Body of pancreas (tissue), 4 donors: ENCODE results near the gene RHOBTB1. TPM values are rescaled to one million over a fixed set of nuclear protein-coding genes. Genes with fewer than 3 reads are reported as not detected.

Experiments
- ATAC-seq: fragments of 150-250 bp; one replicate; pipeline ENCODE4 v1.9.1; 2016
- DNase-seq, 4 donors: peaks; one replicate each; pipeline ENCODE4 v3.0.0-alpha.2; 2019
- H3K27ac ChIP-seq, 4 donors: fragments of 200-600 bp; sonication (generic); 1 replicate in 3 of 4; 2 replicates in 1 of 4; pipeline versions ENCODE4 v1.5.1 to v1.6.1; 2016 to 2019; ENCODE audit warnings: mild to moderate bottlenecking in 1 of 4, mixed read lengths in 1 of 4, moderate library complexity in 1 of 4
- H3K27me3 ChIP-seq, 2 donors: fragments of 200-600 bp; sonication (generic); one replicate each; pipeline ENCODE4 v1.6.0; 2016; ENCODE audit warnings: mild to moderate bottlenecking in 1 of 2
- H3K36me3 ChIP-seq, 2 donors: fragments of 200-600 bp; sonication (generic); replicated peaks in 1 of 2; 2 replicates each; pipeline ENCODE4 v1.5.1; 2016; ENCODE audit warnings: low read depth in 2 of 2; ENCODE audit not compliant: insufficient read depth in 1 of 2
- H3K4me1 ChIP-seq: fragments of 200-600 bp; sonication (generic); one replicate; pipeline ENCODE4 v1.6.0; 2016
- H3K4me3 ChIP-seq, 2 donors: fragments of 200-600 bp; sonication (generic); 1 replicate in 1 of 2; 2 replicates in 1 of 2; pipeline ENCODE4 v1.5.1; 2016 to 2019
- H3K9me3 ChIP-seq, 3 donors: fragments of 200-600 bp; sonication (generic); 1 replicate in 2 of 3; 2 replicates in 1 of 3; pipeline ENCODE4 v1.5.1; 2016
- CTCF ChIP-seq, 7 experiments: fragments of 450-650 bp in 4 of 7; fragments of 200-600 bp in 3 of 7; sonication (generic) in 3 of 7; IDR thresholded peaks; one replicate each; pipeline ENCODE4 v1.5.1; 2016 to 2019; ENCODE audit warnings: antibody characterized with exemption in 7 of 7
- POLR2A ChIP-seq, 3 donors: fragments of 450-650 bp; IDR thresholded peaks; one replicate each; pipeline ENCODE4 v1.6.1; 2016; ENCODE audit warnings: antibody characterized with exemption in 3 of 3, mild to moderate bottlenecking in 2 of 3
- WGBS, 2 donors: methylation state at CpG; one replicate each; pipeline ENCODE4 v1.1.5; 2017; 5-methylcytosine and 5-hydroxymethylcytosine counted together
- intact Hi-C: fragments of 100-400 bp; cut with DNase I; formaldehyde crosslinking; loops from one replicate; pipeline ENCODE4 v1.15.1; 2023
- total RNA-seq, 2 donors: library from RNA; depleted of rRNA; stranded (reverse); fragments of >200 nt; gene quantifications; one replicate each; pipeline ENCODE4 v1.1.0, GENCODE V29; 2016

The RHOBTB1 gene
- total RNA-seq, 2 donors from 2014 or later: 5.9 to 12.2 TPM

GRCh38 chr10:60877061-60877776, 66.8 kb downstream of the RHOBTB1 start:
- ATAC-seq: no peak
- intact Hi-C loops: no loop called here
- no peak for DNase-seq
- TF ChIP-seq POLR2A (IDR thresholded peaks at IDR 0.05): no peak
- no peak for TF ChIP-seq CTCF (IDR thresholded peaks at IDR 0.05)
- Histone ChIP-seq H3K27me3 (no peaks in the 10 kb centered on the region), H3K4me1 (peaks cover 11% of the 10 kb centered on the region), H3K27ac (no peak overlapping the region), H3K4me3 (no peak overlapping the region), H3K36me3 (peaks cover 0 to 2% of the 10 kb centered on the region in 2 donors), H3K9me3 (no peaks in the 10 kb centered on the region)
- WGBS, 2 donors: 73 to 78% methylated on average over 3 of the region's 3 CpGs

GRCh38 chr10:60873758-60874157, 70.2 kb downstream of the RHOBTB1 start:
- TF ChIP-seq CTCF (IDR thresholded peaks at IDR 0.05) (no peak), POLR2A (IDR thresholded peaks at IDR 0.05) (no peak)
- Histone ChIP-seq H3K4me1 (peaks cover 11% of the 10 kb centered on the region), H3K27ac (no peak overlapping the region), H3K4me3 (no peak overlapping the region), H3K9me3 (no peaks in the 10 kb centered on the region), H3K27me3 (no peaks in the 10 kb centered on the region), H3K36me3 (peaks cover 0 to 3% of the 10 kb centered on the region in 2 donors)
- intact Hi-C loops: no loop called here
- no peak for DNase-seq
- 93 to 95% methylated on average over 4 of the region's 4 CpGs for WGBS, 2 donors
- ATAC-seq: no peak

- DNase-seq: no peak
- Histone ChIP-seq H3K27me3 (no peaks in the 10 kb centered on the region), H3K4me1 (peaks cover 11% of the 10 kb centered on the region), H3K36me3 (peaks cover 0 to 3% of the 10 kb centered on the region in 2 donors), H3K4me3 (no peak overlapping the region), H3K9me3 (no peaks in the 10 kb centered on the region), H3K27ac (no peak overlapping the region)
- intact Hi-C loops: no loop called here
- no peak for ATAC-seq
- WGBS, 2 donors: 88 to 90% methylated on average over 11 of the region's 11 CpGs
- TF ChIP-seq POLR2A (IDR thresholded peaks at IDR 0.05): no peak
These were observed 71.5 kb downstream of the RHOBTB1 start for GRCh38 chr10:60872451-60872850.

- DNase-seq: no peak
- intact Hi-C loops: no loop called here
- no peak for TF ChIP-seq POLR2A (IDR thresholded peaks at IDR 0.05)
- TF ChIP-seq CTCF (IDR thresholded peaks at IDR 0.05): no peak
- 87 to 93% methylated on average over 8 of the region's 8 CpGs for WGBS, 2 donors
- H3K9me3 ChIP-seq: no peaks in the 10 kb centered on the region
- no peak overlapping the region for H3K27ac ChIP-seq
- H3K36me3 ChIP-seq: peaks cover 0 to 3% of the 10 kb centered on the region in 2 donors
- H3K4me3 ChIP-seq: no peak overlapping the region
- H3K27me3 ChIP-seq: no peaks in the 10 kb centered on the region
- no peaks in the 10 kb centered on the region for H3K4me1 ChIP-seq
- no peak for ATAC-seq
These were observed 72.8 kb downstream of the RHOBTB1 start for GRCh38 chr10:60871215-60871614.

GRCh38 chr10:60870803-60871202, 73.2 kb downstream of the RHOBTB1 start:
- no peak for TF ChIP-seq POLR2A (IDR thresholded peaks at IDR 0.05)
- TF ChIP-seq CTCF (IDR thresholded peaks at IDR 0.05): no peak
- WGBS, 2 donors: 80 to 81% methylated on average over 3 of the region's 3 CpGs

More at GRCh38 chr10:60870803-60871202, 73.2 kb downstream of the RHOBTB1 start:
- H3K4me1 ChIP-seq: no peaks in the 10 kb centered on the region
- ATAC-seq (no peak), DNase-seq (no peak)
- intact Hi-C loops: no loop called here
- H3K27me3 ChIP-seq: no peaks in the 10 kb centered on the region
- H3K36me3 ChIP-seq: peaks cover 0 to 3% of the 10 kb centered on the region in 2 donors
- H3K4me3 ChIP-seq: no peak overlapping the region
- no peak overlapping the region for H3K27ac ChIP-seq
- H3K9me3 ChIP-seq: no peaks in the 10 kb centered on the region
